HCT116 (cell line): Measurements from ENCODE around the gene CPEB3. TPM values are rescaled to one million over a fixed set of nuclear protein-coding genes. Genes with fewer than 3 reads are reported as not detected.

ENCODE experiments used
- ATAC-seq: fragments of 200-7000 bp; cut with Tn5 transposase; 2 replicates; pipeline ENCODE4 v1.9.1; 2020; ENCODE audit warnings: mild to moderate bottlenecking, moderate library complexity
- BruUV-seq: library from RNA; stranded (reverse); fragments of 400-500 nt; replicated peaks from 2 replicates; lab custom pipeline; 2021; lab: Mats Ljungman, UMichigan
- CTCF ChIA-PET: fragments of 300-600 bp; sonication (Branson Sonifier 250); formaldehyde crosslinking; loops from one replicate; lab custom pipeline; 2021; ENCODE audit warnings: antibody characterized with exemption; lab: Charles Lee
- POLR2A ChIA-PET: fragments of 300-600, 350-600 bp; sonication (Branson Sonifier 250); formaldehyde crosslinking; loops from one replicate; lab custom pipeline; 2021; ENCODE audit warnings: antibody characterized with exemption; lab: Charles Lee
- RAD21 ChIA-PET, 2 experiments: fragments of 300-600 bp; sonication (Branson Sonifier 250); formaldehyde crosslinking; loops; one replicate each; lab custom pipeline; 2023; ENCODE audit warnings: low total read pairs in 2 of 2; ENCODE audit not compliant: uncharacterized antibody in 2 of 2, unreplicated experiment in 2 of 2, low non-redundant PET in 1 of 2; lab: Charles Lee
- DNase-seq: peaks from one replicate; pipeline ENCODE4 v3.0.0-alpha.2; 2010; ENCODE audit warnings: low read depth, low spot score
- H2AFZ ChIP-seq: fragments of 200-600 bp; shearing (Covaris generic), sonication (generic); 2 replicates; pipeline ENCODE4 v1.6.1; 2017; ENCODE audit warnings: low read depth, mixed run types, mixed read lengths, antibody characterized with exemption, low read length; ENCODE audit not compliant: poor library complexity, severe bottlenecking
- H3K27ac ChIP-seq: 2 replicates; pipeline ENCODE4 v1.5.1; 2012; ENCODE audit warnings: low read depth, low read length
- H3K27me3 ChIP-seq: fragments of 200-600 bp; sonication (generic); 2 replicates; pipeline ENCODE4 v1.6.1; 2016; ENCODE audit warnings: mixed run types, low read length, mixed read lengths; ENCODE audit not compliant: insufficient read depth
- H3K36me3 ChIP-seq, 2 experiments: fragments of 200-500 bp in 1 of 2; fragments of 200-600 bp in 1 of 2; sonication (Bioruptor generic) in 1 of 2; sonication (generic) in 1 of 2; 2 replicates each; pipeline versions ENCODE4 v1.5.1 to v1.6.1; 2014 to 2016; ENCODE audit warnings: low read length in 2 of 2, inconsistent platforms in 1 of 2, mixed read lengths in 1 of 2, mixed run types in 1 of 2; ENCODE audit not compliant: insufficient read depth in 2 of 2, control insufficient read depth in 1 of 2
- H3K4me1 ChIP-seq, 2 experiments: fragments of 200-600 bp in 1 of 2; sonication (generic) in 1 of 2; 2 replicates each; pipeline versions ENCODE4 v1.5.1 to v1.6.1; 2012 to 2017; ENCODE audit warnings: low read length in 2 of 2, inconsistent platforms in 1 of 2, mild to moderate bottlenecking in 1 of 2, mixed read lengths in 1 of 2, mixed run types in 1 of 2, moderate library complexity in 1 of 2; ENCODE audit not compliant: insufficient read depth in 2 of 2, control insufficient read depth in 1 of 2
- H3K4me2 ChIP-seq: fragments of 200-600 bp; sonication (generic); 2 replicates; pipeline ENCODE4 v1.6.1; 2017; ENCODE audit warnings: mixed run types, low read length, mixed read lengths
- H3K4me3 ChIP-seq, 2 experiments: fragments of 200-600 bp in 1 of 2; sonication (generic) in 1 of 2; replicated peaks in 1 of 2; 2 replicates each; pipeline ENCODE4 v1.5.1; 2011 to 2016; ENCODE audit warnings: low read length in 2 of 2, control low read depth in 1 of 2, low read depth in 1 of 2, mild to moderate bottlenecking in 1 of 2, mixed read lengths in 1 of 2, mixed run types in 1 of 2
- H3K79me2 ChIP-seq: fragments of 200-600 bp; sonication (generic); 2 replicates; pipeline ENCODE4 v1.6.1; 2017; ENCODE audit warnings: mild to moderate bottlenecking, mixed run types, low read length, moderate library complexity, mixed read lengths; ENCODE audit not compliant: insufficient read depth
- H3K9ac ChIP-seq: fragments of 200-600 bp; sonication (generic); 2 replicates; pipeline ENCODE4 v1.6.1; 2016; ENCODE audit warnings: low read length, mixed read lengths
- H3K9me2 ChIP-seq: fragments of 200-600 bp; sonication (generic), shearing (Covaris generic); 2 replicates; pipeline ENCODE4 v1.6.1; 2017; ENCODE audit warnings: mixed run types, mild to moderate bottlenecking, moderate library complexity; ENCODE audit not compliant: insufficient read depth
- H3K9me3 ChIP-seq, 2 experiments: fragments of 200-500 bp in 1 of 2; fragments of 200-600 bp in 1 of 2; sonication (Bioruptor generic) in 1 of 2; sonication (generic) in 1 of 2; 2 replicates each; pipeline ENCODE4 v1.6.1; 2014 to 2017; ENCODE audit warnings: low read length in 2 of 2, mixed read lengths in 2 of 2, inconsistent platforms in 1 of 2, low read depth in 1 of 2, mild to moderate bottlenecking in 1 of 2, mixed run types in 1 of 2, moderate library complexity in 1 of 2; ENCODE audit not compliant: control insufficient read depth in 1 of 2, insufficient read depth in 1 of 2
- H4K20me1 ChIP-seq: fragments of 200-600 bp; sonication (generic), shearing (Covaris generic); 2 replicates; pipeline ENCODE4 v1.6.1; 2017; ENCODE audit warnings: mixed run types, mild to moderate bottlenecking, moderate library complexity; ENCODE audit not compliant: insufficient read depth
- CBX3 ChIP-seq: IDR thresholded peaks from 2 replicates; pipeline ENCODE4 v1.6.1; 2012; ENCODE audit warnings: low read depth
- CTCF ChIP-seq, 3 experiments: fragments of 200-600 bp in 1 of 3; sonication (generic) in 1 of 3; IDR thresholded peaks in 2 of 3; conservative IDR thresholded peaks in 1 of 3; 2 replicates each; pipeline ENCODE4 v1.5.1; 2012 to 2017; ENCODE audit warnings: low read depth in 2 of 3, low read length in 2 of 3, antibody characterized with exemption in 1 of 3, borderline replicate concordance in 1 of 3, control low read depth in 1 of 3, mild to moderate bottlenecking in 1 of 3, mixed read lengths in 1 of 3, mixed run types in 1 of 3, moderate library complexity in 1 of 3; ENCODE audit not compliant: insufficient read depth in 1 of 3
- EGR1 ChIP-seq: IDR thresholded peaks from 2 replicates; pipeline ENCODE4 v1.6.1; 2012; ENCODE audit warnings: low read depth
- EZH2 ChIP-seq: fragments of 200-600 bp; sonication (generic); IDR thresholded peaks from 2 replicates; pipeline ENCODE4 v1.6.1; 2017; ENCODE audit warnings: antibody characterized with exemption, mixed run types
- EZH2phosphoT487 ChIP-seq: fragments of 200-600 bp; IDR thresholded peaks from 2 replicates; pipeline ENCODE4 v1.6.1; 2018; ENCODE audit warnings: antibody characterized with exemption, borderline replicate concordance
- FOSL1 ChIP-seq: IDR thresholded peaks from 2 replicates; pipeline ENCODE4 v1.6.1; 2012; ENCODE audit warnings: low read depth
- MAX ChIP-seq: IDR thresholded peaks from 2 replicates; pipeline ENCODE4 v1.6.1; 2012
- POLR2A ChIP-seq: IDR thresholded peaks from 2 replicates; pipeline ENCODE4 v1.7.0; 2011; ENCODE audit warnings: borderline replicate concordance; ENCODE audit not compliant: insufficient read depth, insufficient read length; ENCODE audit errors: extremely low read depth
- POLR2AphosphoS5 ChIP-seq: IDR thresholded peaks from 2 replicates; pipeline ENCODE4 v1.6.1; 2011; ENCODE audit warnings: mild to moderate bottlenecking, low read depth, low read length, moderate library complexity
- SIN3A ChIP-seq: IDR thresholded peaks from 2 replicates; pipeline ENCODE4 v1.6.1; 2012; ENCODE audit warnings: low read depth
- SP1 ChIP-seq: IDR thresholded peaks from 2 replicates; pipeline ENCODE4 v1.6.1; 2012; ENCODE audit warnings: low read depth
- SRF ChIP-seq: IDR thresholded peaks from 2 replicates; pipeline ENCODE4 v1.6.1; 2012; ENCODE audit warnings: low read depth
- TCF7L2 ChIP-seq: IDR thresholded peaks from 2 replicates; pipeline ENCODE4 v1.7.0; 2011; ENCODE audit warnings: borderline replicate concordance, inconsistent platforms; ENCODE audit not compliant: insufficient read depth, insufficient read length; ENCODE audit errors: extremely low read depth
- YY1 ChIP-seq: IDR thresholded peaks from 2 replicates; pipeline ENCODE4 v1.6.1; 2011; ENCODE audit warnings: low read length, low read depth, moderate library complexity, mild to moderate bottlenecking; ENCODE audit not compliant: insufficient replicate concordance; ENCODE audit errors: extremely low read depth
- ZBTB33 ChIP-seq: IDR thresholded peaks from 2 replicates; pipeline ENCODE4 v1.6.1; 2011; ENCODE audit warnings: mild to moderate bottlenecking, low read length, moderate library complexity; ENCODE audit not compliant: insufficient replicate concordance; ENCODE audit errors: extremely low read depth
- ZFX ChIP-seq: fragments of 450-650 bp; IDR thresholded peaks from 2 replicates; pipeline ENCODE4 v1.6.1; 2017
- ZNF274 ChIP-seq: fragments of 200-500 bp; sonication (Bioruptor generic); IDR thresholded peaks from 2 replicates; pipeline ENCODE4 v1.6.1; 2014; ENCODE audit warnings: mild to moderate bottlenecking, low read depth, low read length, inconsistent platforms
- intact Hi-C: fragments of 100-400 bp; cut with micrococcal nuclease; formaldehyde crosslinking; loops from 2 replicates; pipeline ENCODE4 v1.10.0; 2022
- total RNA-seq: library from RNA; stranded (reverse); gene quantifications from one replicate; pipeline ENCODE4 v1.2.1, GENCODE V29; 2021; ENCODE audit not compliant: unreplicated experiment

The CPEB3 gene
- total RNA-seq, 1 experiment from 2014 or later = 3.0 TPM

DNA sequence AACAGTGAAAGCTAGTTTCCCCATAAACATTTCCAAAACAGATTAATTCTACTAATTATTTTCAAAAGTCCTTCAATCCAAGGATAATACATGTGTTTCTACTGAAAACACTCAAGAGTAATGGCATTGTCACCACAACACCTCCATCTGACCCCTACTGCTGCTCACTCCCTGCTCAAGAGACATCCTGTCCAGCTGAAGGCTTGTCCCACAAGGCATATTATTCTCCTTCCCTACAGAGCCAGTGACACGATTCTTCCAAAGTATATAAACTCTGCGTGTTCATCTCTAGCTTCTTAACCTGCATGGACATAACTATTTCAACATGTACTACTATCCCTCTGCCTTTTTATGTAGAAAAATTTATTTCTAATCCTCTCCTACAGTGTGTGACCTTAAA is 182.1 kb downstream of the CPEB3 start:
- Histone ChIP-seq H3K27ac (no peak overlapping the region), H4K20me1 (no peaks in the 10 kb centered on the region), H2AFZ (no peak overlapping the region), H3K9me2 (no peaks in the 10 kb centered on the region), H3K4me2 (no peak overlapping the region), H3K9me3 (no peaks in the 10 kb centered on the region), H3K79me2 (no peaks in the 10 kb centered on the region), H3K27me3 (no peaks in the 10 kb centered on the region), H3K4me1 (no peaks in the 10 kb centered on the region), H3K9ac (no peak overlapping the region), H3K36me3 (no peaks in the 10 kb centered on the region), H3K4me3 (no peak overlapping the region)
- ChIA-PET POLR2A (no interaction called here), CTCF (no interaction called here), RAD21 (no interaction called here)
- DNase-seq = no peak
- intact Hi-C loops = no loop called here
- no peak for ATAC-seq
- BruUV-seq = no TSS peak
- TF ChIP-seq ZFX (no peak), CTCF (IDR thresholded peaks at IDR 0.05 in 2 of 3, conservative IDR thresholded peaks at IDR 0.05 in 1 of 3; ENCODE audit: borderline replicate concordance in 1 of 3, insufficient read depth in 1 of 3, low read depth in 2 of 3, low read length in 2 of 3) (no peak), POLR2AphosphoS5 (no peak), SIN3A (no peak), ZNF274 (no peak), FOSL1 (no peak), TCF7L2 (no peak), EZH2 (no peak), POLR2A (no peak)

DNA sequence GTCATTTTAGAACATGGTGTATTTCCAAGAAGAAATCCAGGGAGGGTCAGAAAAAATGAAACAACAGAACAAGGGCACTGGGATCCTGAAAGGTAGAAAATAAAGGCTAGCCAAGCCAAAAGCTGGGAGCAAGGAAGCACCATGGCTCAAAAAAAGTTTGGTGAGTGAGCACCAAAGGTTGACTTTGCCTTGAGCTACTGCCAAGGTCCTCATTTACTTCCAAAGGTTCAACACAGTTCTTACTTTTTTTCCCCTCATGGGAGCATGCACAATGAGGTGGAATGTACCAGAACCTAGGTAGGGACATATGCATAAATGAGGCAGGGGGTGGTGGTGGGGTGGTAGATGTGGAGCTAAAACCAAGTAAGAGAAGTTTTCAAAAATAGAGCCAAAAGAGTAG is 182.8 kb downstream of the CPEB3 start:
- CTCF ChIA-PET = no interaction called here
- POLR2A ChIA-PET = no interaction called here
- H3K27ac ChIP-seq = no peak overlapping the region
- H4K20me1 ChIP-seq = no peaks in the 10 kb centered on the region
- H2AFZ ChIP-seq = no peak overlapping the region
- TF ChIP-seq YY1 (no peak), MAX (no peak), POLR2AphosphoS5 (no peak), ZBTB33 (no peak), EGR1 (no peak), FOSL1 (no peak), CBX3 (no peak), SP1 (no peak), SRF (no peak), EZH2 (no peak), EZH2phosphoT487 (no peak)
- H3K36me3 ChIP-seq = no peaks in the 10 kb centered on the region
- no peak overlapping the region for H3K4me2 ChIP-seq
- H3K9me3 ChIP-seq = no peaks in the 10 kb centered on the region
- no TSS peak for BruUV-seq
- no peak for ATAC-seq
- H3K27me3 ChIP-seq = no peaks in the 10 kb centered on the region
- H3K9me2 ChIP-seq = no peaks in the 10 kb centered on the region
- no peaks in the 10 kb centered on the region for H3K79me2 ChIP-seq
- H3K4me3 ChIP-seq = no peak overlapping the region
- intact Hi-C loops = no loop called here
- H3K4me1 ChIP-seq = no peaks in the 10 kb centered on the region
- DNase-seq = no peak
- no peak overlapping the region for H3K9ac ChIP-seq
- RAD21 ChIA-PET = no interaction called here
